GM20431 (cell line): ENCODE measurements around the gene SPATA16.
"Not testable (repeated sequence)": the region's sequence is repeated elsewhere in the genome, so short reads cannot be mapped to it uniquely, and the experiment has no call there.

Experiments
- in situ Hi-C: fragments of 300-500 bp; cut with MseI, MboI; formaldehyde crosslinking; loops from one replicate; pipeline ENCODE4 v1.15.0; 2020; ENCODE audit warnings: low sequenced_read_pairs; ENCODE audit not compliant: unreplicated experiment

SPATA16 gene

GRCh38 chr3:173140986-173141385 lies at the start of gene SPATA16:
Gene SPATA16 (minus strand): TSS chr3:173141235. CDS start chr3:173117731, 23,504 bp downstream.
- in situ Hi-C loops, result no loop called here

DNA sequence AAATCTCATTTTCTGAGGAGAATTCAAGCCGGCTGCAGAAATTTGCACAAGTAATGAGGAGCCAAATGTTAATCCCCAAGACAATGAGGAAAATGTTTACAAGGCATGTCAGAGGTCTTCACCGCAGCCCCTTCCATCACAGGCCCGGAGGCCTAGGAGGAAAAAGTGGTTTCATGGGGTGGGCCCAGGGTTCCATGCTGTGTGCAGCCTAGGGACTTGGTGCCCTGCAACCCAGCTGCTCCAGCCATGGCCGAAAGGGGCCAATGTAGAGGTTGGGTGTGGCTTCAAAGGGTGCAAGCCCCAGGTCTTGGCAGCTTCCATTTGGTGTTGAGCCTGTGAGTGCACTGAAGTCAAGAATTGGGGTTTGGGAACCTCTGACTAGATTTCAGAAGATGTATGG lies 42.0 kb upstream of the SPATA16 start:
- in situ Hi-C loops, result not testable (repeated sequence)

- in situ Hi-C loops, result no loop called here
Observed at GRCh38 chr3:173173652-173174051, 32.6 kb upstream of the SPATA16 start.

DNA sequence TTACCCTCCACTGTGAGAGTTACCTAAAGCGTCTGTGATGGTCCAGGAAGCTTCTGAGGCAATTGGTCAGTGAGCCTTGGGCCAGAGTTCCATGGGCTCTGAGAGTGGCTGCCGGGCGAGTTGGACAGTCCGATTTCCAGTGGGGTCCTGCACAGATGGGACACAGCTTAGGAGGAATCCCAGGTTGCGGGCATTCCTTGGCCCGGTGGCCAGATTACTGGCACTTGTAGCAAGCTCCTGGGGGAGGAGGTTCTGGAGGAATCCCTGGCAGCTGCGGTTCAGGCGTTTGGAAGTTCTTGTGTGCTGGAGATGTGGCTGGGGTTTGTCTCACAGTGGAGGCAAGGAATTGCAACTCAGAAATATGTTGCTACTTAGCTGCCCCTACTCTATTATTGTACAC lies 18.1 kb upstream of the SPATA16 start:
- in situ Hi-C loops, result not testable (repeated sequence)

- in situ Hi-C loops, result not testable (repeated sequence)
Observed at GRCh38 chr3:173156533-173156932, 15.5 kb upstream of the SPATA16 start.

DNA sequence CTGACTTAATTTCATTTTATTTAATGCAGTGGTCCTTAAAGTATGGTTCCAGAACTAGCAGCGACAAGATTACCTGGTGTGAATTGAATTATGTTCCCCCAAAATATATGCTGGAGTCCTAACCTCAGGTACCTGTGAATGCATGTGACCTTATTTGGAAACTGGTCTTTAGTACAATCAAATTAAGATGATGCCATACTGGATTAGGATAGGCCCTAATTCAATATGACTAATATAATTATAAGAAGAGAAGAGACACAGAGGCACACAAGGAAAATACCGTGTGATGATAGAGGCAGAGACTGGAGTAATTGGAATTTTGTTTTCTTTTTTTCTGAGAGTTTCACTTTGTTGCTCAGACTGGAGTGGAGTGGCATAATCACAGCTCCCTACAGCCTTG lies 12.6 kb upstream of the SPATA16 start:
- in situ Hi-C loops, result no loop called here

- in situ Hi-C loops, result no loop called here
Observed at GRCh38 chr3:173139420-173139819, 1.6 kb downstream of the SPATA16 start.

GRCh38 chr3:173138026-173138425 lies 3.0 kb downstream of the SPATA16 start:
- in situ Hi-C loops, result no loop called here

DNA sequence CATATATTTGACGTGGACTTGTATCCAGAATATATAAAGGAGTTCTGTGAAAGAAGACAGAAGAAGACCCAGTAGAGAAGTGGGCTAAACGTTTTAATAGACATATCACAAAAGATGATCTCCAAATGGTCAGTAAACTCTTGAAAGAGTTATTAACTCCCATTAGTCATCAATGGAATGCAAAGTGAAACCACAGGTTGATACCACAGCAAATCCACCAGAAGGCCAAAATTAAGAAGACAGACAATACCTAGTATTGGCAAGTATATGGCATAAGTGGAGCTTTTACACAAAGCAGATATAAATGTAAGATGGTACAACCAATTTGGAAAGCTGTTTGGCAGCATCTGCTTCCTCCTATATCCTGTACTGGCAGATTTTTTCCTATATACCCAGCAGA lies 6.0 kb downstream of the SPATA16 start:
- in situ Hi-C loops, result no loop called here

DNA sequence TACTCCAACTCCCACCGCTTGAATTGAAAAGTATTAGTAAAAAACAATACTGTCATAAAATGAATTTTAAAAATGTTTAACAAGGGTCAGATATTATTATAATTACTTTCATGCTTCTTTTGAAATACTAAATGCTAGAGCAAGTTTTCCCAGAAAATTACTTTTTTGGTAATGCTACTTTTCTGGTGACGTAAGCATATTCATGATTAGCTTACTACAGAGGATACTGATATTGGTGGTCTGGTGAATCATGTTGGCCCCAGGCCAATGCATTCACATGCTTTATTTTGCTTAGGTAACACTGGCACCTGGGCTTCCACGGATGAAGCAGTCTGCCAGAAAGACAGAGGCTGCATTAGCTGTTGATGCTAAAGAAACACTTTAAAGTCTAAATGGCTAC lies 12.4 kb downstream of the SPATA16 start:
- in situ Hi-C loops, result no loop called here

GRCh38 chr3:173111321-173111720 lies 29.7 kb downstream of the SPATA16 start:
- in situ Hi-C loops, result no loop called here

DNA sequence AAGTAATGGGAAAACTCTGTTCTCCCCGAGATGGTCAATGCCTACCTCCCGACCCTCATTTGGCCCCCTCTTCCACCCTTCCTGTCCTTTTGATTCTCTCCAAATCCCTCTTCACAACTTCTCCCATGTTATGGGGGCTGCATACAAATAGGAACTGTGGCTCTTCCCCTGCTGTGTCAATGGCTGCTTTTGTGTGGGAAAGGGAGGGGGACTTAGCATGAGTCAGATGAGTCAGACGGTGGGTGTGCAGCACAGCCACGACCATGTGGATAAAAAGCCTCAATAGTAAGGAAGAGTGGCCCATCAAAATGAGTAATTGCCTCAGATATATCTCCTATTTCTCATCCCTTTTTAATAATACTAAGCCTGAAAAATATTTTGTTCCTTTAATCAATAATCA lies 31.9 kb downstream of the SPATA16 start:
- in situ Hi-C loops, result no loop called here

DNA sequence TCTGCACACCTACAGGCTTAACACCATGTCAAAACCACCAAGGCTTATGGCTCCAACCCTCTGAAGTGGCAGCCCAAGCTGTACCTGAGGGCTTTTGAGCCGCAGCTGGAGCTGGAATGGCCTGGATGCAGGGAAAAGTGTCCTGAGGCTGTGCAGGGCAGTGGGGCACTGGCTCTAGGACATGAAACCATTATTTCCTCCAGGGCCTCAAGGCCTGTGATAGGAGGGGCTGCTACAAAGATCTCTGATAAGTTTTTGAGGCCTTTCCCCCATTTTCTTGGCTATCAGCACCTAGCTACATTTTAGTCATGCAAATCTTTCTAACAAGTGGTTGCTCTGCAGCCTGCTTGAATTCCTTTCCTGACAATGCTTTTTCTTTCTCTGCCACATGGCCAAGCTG lies 37.6 kb downstream of the SPATA16 start:
- in situ Hi-C loops, result no loop called here

DNA sequence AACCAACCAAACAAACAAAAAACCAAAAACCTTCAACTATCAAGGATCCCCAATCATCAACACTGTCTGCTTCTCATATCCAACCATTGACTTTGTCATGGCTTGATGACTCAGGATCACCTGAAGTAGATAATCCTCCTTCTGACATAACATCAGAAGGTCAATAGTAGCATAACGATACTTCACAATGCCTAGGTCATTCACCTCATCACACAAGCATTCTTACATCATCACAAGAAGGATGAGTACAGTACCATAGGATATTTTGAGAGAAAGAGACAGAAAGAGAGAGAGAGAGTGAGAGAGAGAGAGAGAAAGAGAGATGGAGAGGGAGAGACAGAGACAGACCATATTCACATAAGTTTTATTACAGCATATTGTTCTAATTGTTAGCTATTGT lies 42.1 kb downstream of the SPATA16 start:
- in situ Hi-C loops, result no loop called here

DNA sequence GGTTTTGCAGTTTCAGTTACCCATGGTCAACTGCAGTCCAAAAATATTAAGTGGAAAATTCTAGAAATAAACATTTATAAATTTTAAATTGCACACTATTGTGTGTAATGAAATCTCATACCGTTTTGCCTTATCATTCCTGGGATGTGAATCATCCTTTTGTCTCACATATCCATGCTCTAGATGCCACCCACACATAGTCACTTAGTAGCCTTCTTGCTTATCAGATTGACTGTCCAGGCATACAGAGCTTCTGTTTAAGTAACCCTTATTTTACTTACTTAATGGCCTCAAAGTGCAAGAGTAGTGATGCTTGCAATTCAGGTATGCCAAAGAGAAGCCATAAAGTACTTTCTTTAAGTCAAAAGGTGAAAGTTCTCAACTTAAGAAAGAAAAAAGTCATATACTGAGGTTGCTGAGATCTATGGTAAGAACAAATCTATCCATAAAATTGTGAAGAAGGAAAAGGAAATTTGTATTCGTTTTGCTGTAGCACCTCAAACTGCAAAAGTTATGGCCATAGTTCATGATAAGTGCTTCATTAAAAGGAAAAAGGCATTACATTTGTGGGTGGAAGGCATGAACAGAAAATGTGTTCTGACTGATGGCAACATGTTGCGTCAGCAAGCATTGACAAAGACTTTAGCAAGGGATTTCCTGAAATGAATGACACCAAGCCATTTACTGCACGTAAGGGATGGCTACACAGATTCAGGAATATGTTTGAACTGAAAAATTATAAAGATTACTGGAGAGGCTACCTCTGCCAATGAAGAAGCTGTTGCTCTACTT lies 43.8 kb downstream of the SPATA16 start:
- in situ Hi-C loops, result no loop called here

DNA sequence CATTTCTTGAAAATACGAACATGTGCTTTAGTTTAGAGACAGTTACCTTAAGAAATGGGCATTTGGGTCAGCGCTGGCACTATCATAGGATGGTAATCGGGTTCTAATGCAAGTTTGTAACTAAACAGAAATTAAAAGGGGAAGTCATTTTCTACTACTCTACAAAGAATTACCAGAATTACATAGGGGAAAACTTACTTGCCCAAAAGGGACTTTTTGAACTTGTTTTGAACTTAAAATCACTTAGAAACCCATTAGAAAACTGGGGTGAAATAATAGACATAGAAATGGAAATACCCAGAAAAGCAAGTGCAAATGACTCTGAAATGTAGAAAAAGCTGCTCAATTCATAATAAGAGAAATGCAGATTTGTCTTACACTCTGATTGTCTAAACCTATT lies 44.9 kb downstream of the SPATA16 start:
- in situ Hi-C loops, result no loop called here

DNA sequence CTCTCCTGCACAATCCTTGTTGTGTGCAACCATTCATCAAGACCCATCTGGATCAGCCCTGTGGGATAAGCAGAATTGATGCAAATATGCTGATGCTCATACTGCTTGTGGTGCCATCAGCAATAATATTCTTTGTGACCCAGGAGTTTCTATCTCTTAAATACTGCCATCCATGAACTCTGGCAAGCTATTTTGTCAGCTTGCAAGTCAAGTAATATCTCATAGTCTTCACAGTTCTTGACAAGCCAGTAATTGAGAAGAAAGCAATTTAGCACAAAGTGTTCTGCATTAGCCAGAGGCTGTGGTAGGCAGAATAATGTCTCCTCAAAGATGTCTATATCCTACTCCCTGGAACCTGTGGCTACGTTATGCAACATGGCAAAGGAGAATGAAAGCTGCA lies 49.0 kb downstream of the SPATA16 start:
- in situ Hi-C loops, result no loop called here

- in situ Hi-C loops, result no loop called here
Observed at GRCh38 chr3:173090492-173090891, 50.5 kb downstream of the SPATA16 start.

DNA sequence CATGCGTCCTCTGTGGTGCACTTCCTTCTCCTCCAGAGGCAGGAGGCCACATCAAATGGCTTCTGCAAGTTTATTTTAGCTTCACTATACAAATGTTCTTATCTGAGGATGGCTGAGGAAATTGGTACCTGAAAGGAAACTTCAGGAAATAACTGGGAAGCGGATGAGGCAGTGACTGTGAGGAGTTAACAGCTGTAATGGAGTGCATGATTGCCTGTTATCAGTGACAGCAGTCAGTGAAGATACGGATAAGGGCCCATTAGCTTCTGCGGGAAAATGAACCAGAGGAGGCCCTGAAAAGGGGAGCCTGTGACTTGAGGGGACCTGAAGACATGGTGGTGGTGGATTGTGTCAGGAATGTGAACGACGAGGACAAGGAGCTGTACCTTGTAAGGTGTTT lies 51.8 kb downstream of the SPATA16 start:
- in situ Hi-C loops, result no loop called here

- in situ Hi-C loops, result no loop called here
Observed at GRCh38 chr3:173078525-173078924, 62.5 kb downstream of the SPATA16 start.

DNA sequence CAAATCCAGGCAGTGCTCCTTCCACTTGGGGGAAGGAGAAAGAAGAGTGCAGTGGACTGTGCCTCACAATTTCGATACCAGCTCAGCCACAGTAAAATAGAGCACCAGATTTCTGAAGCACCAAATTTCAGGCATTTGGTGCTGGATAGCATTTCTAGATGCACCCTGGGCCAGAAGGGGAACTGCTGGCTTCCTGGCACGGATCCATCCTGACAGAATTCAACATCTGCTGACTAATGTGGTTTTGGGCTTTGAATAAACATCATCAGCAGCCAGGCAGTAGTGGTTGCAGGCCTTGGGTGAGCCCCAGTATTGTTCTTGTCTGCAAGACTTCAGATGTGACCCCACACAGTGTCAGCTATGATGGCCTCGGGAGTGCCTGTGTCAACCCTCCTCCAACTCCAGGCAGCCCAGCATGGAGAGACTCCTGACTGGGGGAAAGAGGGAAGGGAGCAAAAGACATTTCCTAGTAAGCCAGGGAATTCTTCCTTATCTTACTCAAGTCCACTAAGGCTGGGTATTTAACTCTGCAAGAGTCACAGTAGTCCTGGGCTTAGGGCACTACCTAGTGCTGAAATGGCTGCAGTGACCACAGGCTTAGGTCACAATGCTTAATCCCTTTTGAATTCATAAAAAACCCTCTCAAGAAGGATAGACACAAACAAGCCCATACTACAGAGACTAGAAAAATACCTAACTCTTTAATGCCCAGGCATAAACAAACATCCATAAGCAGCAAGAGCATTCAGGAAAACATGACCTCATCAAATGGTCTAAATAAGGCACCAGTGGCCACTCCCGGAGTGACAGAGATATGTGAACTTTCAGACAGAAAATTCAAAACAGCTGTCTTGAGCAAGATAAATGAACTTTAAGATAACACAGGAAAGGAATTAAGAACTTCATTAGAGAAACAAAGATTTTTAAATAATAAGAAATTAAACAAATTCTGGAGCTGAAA lies 74.7 kb downstream of the SPATA16 start:
- in situ Hi-C loops, result no loop called here
